ES-I3 (cell line): ENCODE data around the gene PSMB5.

Experiments
- H3K36me3 ChIP-seq: 2 replicates; pipeline ENCODE4 v1.6.1; 2013; ENCODE audit warnings: mild to moderate bottlenecking, low read length, control low read depth, moderate library complexity; ENCODE audit not compliant: insufficient read depth
- H3K4me1 ChIP-seq: 2 replicates; pipeline ENCODE4 v1.6.1; 2013; ENCODE audit warnings: mild to moderate bottlenecking, control low read depth, low read length; ENCODE audit not compliant: insufficient read depth
- H3K9ac ChIP-seq: 2 replicates; pipeline ENCODE4 v1.6.1; 2013; ENCODE audit warnings: low read depth, mild to moderate bottlenecking, low read length, moderate library complexity
- H3K9me3 ChIP-seq: 2 replicates; pipeline ENCODE4 v1.6.1; 2013; ENCODE audit warnings: mild to moderate bottlenecking, low read length, moderate library complexity; ENCODE audit not compliant: control insufficient read depth, insufficient read depth

The PSMB5 gene

DNA sequence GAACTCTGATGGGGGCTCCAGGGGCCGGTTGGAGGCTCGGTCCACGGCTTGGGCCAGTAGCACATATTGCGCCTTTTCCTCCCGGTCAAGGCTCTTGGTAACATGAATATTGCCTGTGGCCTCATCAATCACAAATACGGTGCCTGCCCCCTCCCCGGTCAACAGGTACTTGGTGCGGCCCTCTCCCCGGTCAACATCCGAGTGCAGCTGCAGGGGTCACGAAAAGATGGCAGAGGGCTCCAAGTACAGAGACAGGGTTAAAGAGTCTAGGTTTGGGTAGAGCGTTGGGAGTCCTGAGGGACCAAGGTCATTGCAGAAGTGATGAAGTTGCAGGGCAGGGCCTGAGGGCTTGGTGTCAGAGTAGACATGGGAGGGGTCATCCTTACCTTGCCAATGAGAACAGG is 20.4 kb upstream of the PSMB5 start:
- no peaks in the 10 kb centered on the region for H3K9me3 ChIP-seq
- 0 out of 2 replicates have a peak, but pooled peaks cover 1% of the 10 kb centered on the region for H3K36me3 ChIP-seq
- peaks cover 3% of the 10 kb centered on the region; the same call in 1 of the 2 replicates for H3K4me1 ChIP-seq
- no peak overlapping the region for H3K9ac ChIP-seq

DNA sequence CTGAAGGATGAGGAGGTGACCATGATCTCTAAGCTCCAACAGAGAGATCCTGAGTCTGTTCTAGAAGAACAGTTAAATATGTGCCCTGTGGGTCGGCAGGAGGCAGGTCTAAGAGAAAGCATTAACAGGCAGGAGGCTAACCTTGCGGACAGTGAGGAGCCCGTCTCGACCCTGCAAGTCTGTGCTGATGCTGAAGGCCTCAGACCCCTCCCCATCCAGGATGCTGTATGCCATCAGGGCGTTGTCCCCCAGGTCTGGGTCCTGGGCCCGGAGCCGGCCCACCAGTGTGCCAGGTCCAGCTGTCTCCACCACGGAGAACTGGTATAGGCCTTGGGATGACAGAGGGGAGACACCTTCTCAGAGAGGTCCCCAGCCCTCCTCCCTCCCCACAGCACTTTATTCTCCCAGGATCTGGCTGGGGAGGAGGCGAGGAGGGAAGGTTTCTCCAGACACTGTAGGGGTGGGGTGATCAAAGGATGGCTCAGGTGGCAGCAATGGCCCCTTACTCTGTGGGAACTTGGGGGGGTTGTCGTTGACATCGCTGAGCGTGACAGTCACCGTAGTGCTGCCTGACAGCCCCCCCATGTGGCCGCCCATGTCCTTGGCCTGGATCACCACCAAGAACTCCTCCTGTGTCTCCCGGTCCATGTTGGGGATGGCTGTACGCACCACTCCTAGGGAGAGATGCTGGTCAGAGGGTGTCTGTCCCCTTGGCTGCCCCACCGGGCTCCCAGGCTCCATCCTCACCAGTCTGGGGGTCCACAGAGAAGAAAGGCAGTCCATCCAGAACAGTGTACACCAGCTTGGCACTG is 19.5 kb upstream of the PSMB5 start:
- Histone ChIP-seq H3K9me3 (no peaks in the 10 kb centered on the region), H3K9ac (no peak overlapping the region), H3K36me3 (no peaks in the 10 kb centered on the region), H3K4me1 (peaks cover 3% of the 10 kb centered on the region; the same call in 1 of the 2 replicates)

GRCh38 chr14:23053426-23053825 is 18.7 kb upstream of the PSMB5 start:
- no peak overlapping the region for H3K9ac ChIP-seq
- peaks cover 3% of the 10 kb centered on the region; the same call in 1 of the 2 replicates for H3K4me1 ChIP-seq
- H3K9me3 ChIP-seq = no peaks in the 10 kb centered on the region
- no peaks in the 10 kb centered on the region for H3K36me3 ChIP-seq

- H3K9ac ChIP-seq = no peak overlapping the region
- no peaks in the 10 kb centered on the region for H3K36me3 ChIP-seq
- H3K4me1 ChIP-seq = peaks cover 3% of the 10 kb centered on the region; the same call in 1 of the 2 replicates
- no peaks in the 10 kb centered on the region for H3K9me3 ChIP-seq
These were observed 18.0 kb upstream of the PSMB5 start for GRCh38 chr14:23052671-23053070.

DNA sequence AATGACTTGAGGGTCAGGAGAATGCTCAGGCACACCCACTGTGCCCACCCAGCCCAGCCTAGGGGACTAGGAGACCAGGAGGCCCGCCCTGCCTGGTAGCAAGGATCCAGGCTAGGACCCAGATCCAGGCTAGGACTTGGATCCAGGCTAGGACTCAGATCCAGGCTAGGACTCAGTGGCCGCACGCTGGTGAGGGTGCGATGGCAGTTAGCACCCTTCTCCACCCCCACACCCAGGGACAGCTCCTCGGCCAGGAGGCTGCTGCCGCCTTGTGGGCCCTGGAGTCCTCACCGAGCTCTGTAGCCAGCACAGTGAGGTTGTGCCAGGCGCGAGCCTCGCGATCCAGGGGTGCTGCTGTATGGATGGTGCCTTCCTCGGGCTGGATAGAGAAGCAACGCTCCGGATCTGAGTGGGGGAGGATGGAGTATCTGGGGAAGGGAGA is 17.5 kb upstream of the PSMB5 start:
- no peaks in the 10 kb centered on the region for H3K36me3 ChIP-seq
- no peak overlapping the region for H3K9ac ChIP-seq

DNA sequence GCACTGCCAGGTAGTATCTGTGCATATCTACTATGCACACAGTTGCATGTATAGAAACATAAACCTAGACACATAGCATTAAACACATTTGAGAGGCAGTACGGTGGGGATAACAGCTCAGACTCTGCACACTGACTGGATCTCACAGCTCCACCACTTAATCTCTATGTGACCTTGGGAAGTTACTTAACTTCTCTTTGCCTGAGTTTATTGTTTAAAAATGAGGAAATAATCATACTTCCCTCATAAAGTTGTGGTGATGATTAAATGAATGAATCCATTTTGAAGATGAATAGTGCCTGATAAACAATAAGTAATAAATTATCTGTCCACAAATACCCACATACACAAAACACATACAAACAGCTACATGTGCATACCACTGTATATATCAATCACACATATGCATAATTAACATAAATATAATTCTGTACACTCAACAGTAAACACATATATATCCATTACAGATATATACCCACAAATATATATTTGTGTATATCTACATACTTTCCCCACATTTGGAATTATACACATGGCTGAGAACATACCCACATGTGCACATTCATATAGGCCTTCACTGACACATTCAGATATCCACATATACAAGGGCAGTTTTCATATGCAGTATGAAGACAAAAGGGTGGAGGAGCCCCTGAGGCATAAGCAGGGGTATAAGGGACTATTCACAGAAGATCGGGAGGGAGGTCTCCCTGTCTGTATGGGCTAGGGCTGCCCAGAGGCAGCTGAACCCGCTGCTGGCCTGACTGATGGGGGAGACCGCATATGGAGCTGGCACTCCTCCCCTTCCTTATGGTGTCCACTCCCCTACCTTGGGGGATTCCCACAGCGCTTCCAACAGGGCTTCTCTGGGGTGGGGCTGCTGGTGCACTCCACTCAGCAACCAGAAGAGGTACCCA is 16.7 kb upstream of the PSMB5 start:
- no peaks in the 10 kb centered on the region for H3K36me3 ChIP-seq
- no peaks in the 10 kb centered on the region for H3K9me3 ChIP-seq
- peaks cover 3% of the 10 kb centered on the region; the same call in 1 of the 2 replicates for H3K4me1 ChIP-seq
- no peak overlapping the region for H3K9ac ChIP-seq

More for the DNA sequence above, 17.5 kb upstream of the PSMB5 start:
- Histone ChIP-seq H3K9me3 (no peaks in the 10 kb centered on the region), H3K4me1 (peaks cover 3% of the 10 kb centered on the region; the same call in 1 of the 2 replicates)

GRCh38 chr14:23049011-23049410 is 14.3 kb upstream of the PSMB5 start:
- Histone ChIP-seq H3K9me3 (no peaks in the 10 kb centered on the region), H3K4me1 (peaks cover 6% of the 10 kb centered on the region), H3K9ac (no peak overlapping the region), H3K36me3 (no peaks in the 10 kb centered on the region)

GRCh38 chr14:23047751-23048693 is 13.3 kb upstream of the PSMB5 start:
- Histone ChIP-seq H3K4me1 (peaks cover 13% of the 10 kb centered on the region), H3K9ac (no peak overlapping the region)

GRCh38 chr14:23047034-23047634 is 12.4 kb upstream of the PSMB5 start:
- peaks cover 13% of the 10 kb centered on the region for H3K4me1 ChIP-seq
- H3K36me3 ChIP-seq = no peaks in the 10 kb centered on the region
- no peak overlapping the region for H3K9ac ChIP-seq
- no peaks in the 10 kb centered on the region for H3K9me3 ChIP-seq

More at GRCh38 chr14:23047751-23048693, 13.3 kb upstream of the PSMB5 start:
- Histone ChIP-seq H3K36me3 (no peaks in the 10 kb centered on the region), H3K9me3 (no peaks in the 10 kb centered on the region)

- H3K36me3 ChIP-seq = no peaks in the 10 kb centered on the region
- no peaks in the 10 kb centered on the region for H3K9me3 ChIP-seq
- H3K9ac ChIP-seq = no peak overlapping the region
These were observed 11.0 kb upstream of the PSMB5 start for GRCh38 chr14:23045419-23046357.

DNA sequence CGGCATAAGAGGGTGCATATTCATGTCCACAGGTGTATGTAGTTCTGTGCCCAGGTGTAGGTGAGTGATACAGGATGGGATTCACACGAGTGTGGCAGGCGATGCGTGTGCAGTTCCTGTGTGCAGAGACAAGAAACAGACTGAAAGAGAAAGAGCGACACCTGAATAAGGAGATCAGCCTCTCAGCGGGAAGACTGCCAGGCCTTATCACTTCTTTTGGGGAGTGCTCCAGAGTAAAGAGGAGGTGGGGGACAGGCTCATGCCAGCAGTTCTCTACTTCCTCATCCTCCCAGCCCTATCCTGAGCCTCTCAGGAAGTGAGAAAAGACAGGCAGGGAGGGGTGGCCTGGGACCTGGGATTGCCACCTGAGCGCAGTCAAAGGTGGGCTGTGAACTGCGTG is 10.1 kb upstream of the PSMB5 start:
- Histone ChIP-seq H3K4me1 (peaks cover 13% of the 10 kb centered on the region), H3K9ac (no peak overlapping the region), H3K36me3 (no peaks in the 10 kb centered on the region), H3K9me3 (no peaks in the 10 kb centered on the region)

More at GRCh38 chr14:23045419-23046357, 11.0 kb upstream of the PSMB5 start:
- H3K4me1 ChIP-seq = peaks cover 13% of the 10 kb centered on the region

- H3K9me3 ChIP-seq = no peaks in the 10 kb centered on the region
- no peaks in the 10 kb centered on the region for H3K36me3 ChIP-seq
- H3K4me1 ChIP-seq = peaks cover 13% of the 10 kb centered on the region
- H3K9ac ChIP-seq = no peak overlapping the region
These were observed 9.1 kb upstream of the PSMB5 start for GRCh38 chr14:23043754-23044153.
